Keratinocyte (primary cell): ENCODE results near the gene CDH13. TPM values are rescaled to one million over a fixed set of nuclear protein-coding genes. Genes with fewer than 3 reads are reported as not detected.

Experiments used
- DNase-seq: peaks from one replicate; pipeline ENCODE4 v3.0.0-alpha.2; 2011; ENCODE audit warnings: low read depth, missing footprints, low spot score
- FAIRE-seq: peaks from 2 replicates; lab custom pipeline; 2011; peaks lifted over from hg19 to GRCh38; lab: Jason Lieb, UNC
- H2AFZ ChIP-seq: 2 replicates; pipeline ENCODE4 v1.6.0; 2012; ENCODE audit warnings: low read length, control low read depth, inconsistent platforms; ENCODE audit not compliant: control insufficient read depth
- H3K27ac ChIP-seq: 2 replicates; pipeline ENCODE4 v1.5.1; 2011; ENCODE audit warnings: low read length; ENCODE audit not compliant: control insufficient read depth, insufficient read depth
- H3K27me3 ChIP-seq: 3 replicates; pipeline ENCODE4 v1.6.0; 2011; ENCODE audit warnings: low read length; ENCODE audit not compliant: control insufficient read depth, insufficient read depth; ENCODE audit errors: extremely low read depth
- H3K36me3 ChIP-seq, 2 experiments: 2 replicates in 1 of 2; 3 replicates in 1 of 2; pipeline ENCODE4 v1.5.1; 2011; ENCODE audit warnings: low read length in 2 of 2, mild to moderate bottlenecking in 1 of 2; ENCODE audit not compliant: control insufficient read depth in 2 of 2, insufficient read depth in 2 of 2; ENCODE audit errors: extremely low read depth in 1 of 2
- H3K4me1 ChIP-seq: 3 replicates; pipeline ENCODE4 v1.5.1; 2011; ENCODE audit warnings: low read length; ENCODE audit not compliant: control insufficient read depth, insufficient read depth; ENCODE audit errors: extremely low read depth
- H3K4me2 ChIP-seq: 3 replicates; pipeline ENCODE4 v1.6.0; 2011; ENCODE audit warnings: low read depth, low read length; ENCODE audit not compliant: control insufficient read depth, insufficient read depth; ENCODE audit errors: extremely low read depth
- H3K4me3 ChIP-seq, 3 experiments: fragments of 200-600 bp in 1 of 3; sonication (generic) in 1 of 3; 2 replicates in 2 of 3; 3 replicates in 1 of 3; pipeline ENCODE4 v1.5.1; 2011 to 2016; ENCODE audit warnings: low read length in 3 of 3, mild to moderate bottlenecking in 3 of 3, control low read depth in 2 of 3, inconsistent platforms in 1 of 3, low read depth in 1 of 3, mixed read lengths in 1 of 3, mixed run types in 1 of 3, moderate library complexity in 1 of 3; ENCODE audit not compliant: control insufficient read depth in 2 of 3, insufficient read depth in 2 of 3; ENCODE audit errors: extremely low read depth in 1 of 3
- H3K79me2 ChIP-seq: 2 replicates; pipeline ENCODE4 v1.6.0; 2012; ENCODE audit warnings: low read length; ENCODE audit not compliant: control insufficient read depth, insufficient read depth
- H3K9ac ChIP-seq: 3 replicates; pipeline ENCODE4 v1.6.0; 2011; ENCODE audit warnings: low read length; ENCODE audit not compliant: control insufficient read depth, insufficient read depth; ENCODE audit errors: extremely low read depth
- H3K9me1 ChIP-seq: 3 replicates; pipeline ENCODE4 v1.6.0; 2011; ENCODE audit warnings: low read length; ENCODE audit not compliant: control insufficient read depth, insufficient read depth; ENCODE audit errors: extremely low read depth
- H3K9me3 ChIP-seq: 2 replicates; pipeline ENCODE4 v1.5.1; 2012; ENCODE audit warnings: low read depth, low read length; ENCODE audit not compliant: control insufficient read depth
- H4K20me1 ChIP-seq: 3 replicates; pipeline ENCODE4 v1.6.0; 2011; ENCODE audit warnings: low read length; ENCODE audit not compliant: control insufficient read depth, insufficient read depth; ENCODE audit errors: extremely low read depth
- EZH2 ChIP-seq: IDR thresholded peaks from one replicate; pipeline ENCODE4 v1.6.1; 2012; ENCODE audit warnings: inconsistent platforms, mild to moderate bottlenecking, low read length, moderate library complexity
- dilution Hi-C: fragments of 300-500 bp; cut with MboI; formaldehyde crosslinking; loops from one replicate; pipeline ENCODE4 v1.7.0; 2020; ENCODE audit warnings: low sequenced_read_pairs; ENCODE audit not compliant: extremely low pct_ligation_motif_present
- polyA plus RNA-seq, 5 experiments: library from polyadenylated mRNA; depleted of rRNA in 3 of 5; stranded (reverse) in 3 of 5; stranded (forward) in 1 of 5; unstranded in 1 of 5; fragments of >200 nt; gene quantifications; 1 replicate in 1 of 5; 2 replicates in 3 of 5; 3 replicates in 1 of 5; pipeline versions ENCODE4 v1.2.1 to v1.2.3, GENCODE V29; 2011 to 2012; ENCODE audit warnings: missing spikeins in 2 of 5, low read depth in 1 of 5, low replicate concordance in 1 of 5
- TF ChIP-seq, protein P1 (sequence below), 3 experiments: IDR thresholded peaks in 1 of 3; conservative IDR thresholded peaks in 1 of 3; optimal IDR thresholded peaks in 1 of 3; 2 replicates in 2 of 3; 3 replicates in 1 of 3; pipeline versions ENCODE3 to v1.5.1; 2011; ENCODE audit warnings: low read length in 3 of 3, mild to moderate bottlenecking in 3 of 3, moderate library complexity in 2 of 3, control low read depth in 1 of 3, inconsistent platforms in 1 of 3; ENCODE audit not compliant: insufficient read depth in 2 of 3; ENCODE audit errors: extremely low read depth in 1 of 3

Gene CDH13
- polyA plus RNA-seq, 1 donor (not counting 4 experiments of a cell fraction or from before 2014, with no cell fraction given) = 111 TPM

DNA sequence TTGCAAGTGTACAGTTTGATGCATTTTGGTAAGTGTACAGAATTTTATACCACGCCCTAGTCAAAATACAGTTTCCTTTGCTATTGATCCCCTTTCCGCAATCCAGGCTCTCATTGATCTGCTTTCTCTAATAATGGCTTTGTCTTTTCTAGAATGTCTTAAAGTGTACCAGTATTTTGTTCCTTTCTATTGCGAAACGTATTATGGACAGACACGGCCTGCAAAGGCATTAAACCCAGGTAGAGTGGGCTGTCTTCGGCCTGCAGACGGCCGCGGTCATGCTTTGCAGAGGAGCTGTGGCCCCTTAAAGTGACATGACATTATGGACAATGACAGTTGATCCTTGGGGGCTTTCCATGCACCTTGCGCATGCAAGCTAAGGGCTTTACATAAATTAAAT, 1165.1 kb downstream of the CDH13 start:
- no peaks in the 10 kb centered on the region for H3K4me1 ChIP-seq
- FAIRE-seq (no peak), DNase-seq (no peak)
- TF ChIP-seq, protein P1, sequence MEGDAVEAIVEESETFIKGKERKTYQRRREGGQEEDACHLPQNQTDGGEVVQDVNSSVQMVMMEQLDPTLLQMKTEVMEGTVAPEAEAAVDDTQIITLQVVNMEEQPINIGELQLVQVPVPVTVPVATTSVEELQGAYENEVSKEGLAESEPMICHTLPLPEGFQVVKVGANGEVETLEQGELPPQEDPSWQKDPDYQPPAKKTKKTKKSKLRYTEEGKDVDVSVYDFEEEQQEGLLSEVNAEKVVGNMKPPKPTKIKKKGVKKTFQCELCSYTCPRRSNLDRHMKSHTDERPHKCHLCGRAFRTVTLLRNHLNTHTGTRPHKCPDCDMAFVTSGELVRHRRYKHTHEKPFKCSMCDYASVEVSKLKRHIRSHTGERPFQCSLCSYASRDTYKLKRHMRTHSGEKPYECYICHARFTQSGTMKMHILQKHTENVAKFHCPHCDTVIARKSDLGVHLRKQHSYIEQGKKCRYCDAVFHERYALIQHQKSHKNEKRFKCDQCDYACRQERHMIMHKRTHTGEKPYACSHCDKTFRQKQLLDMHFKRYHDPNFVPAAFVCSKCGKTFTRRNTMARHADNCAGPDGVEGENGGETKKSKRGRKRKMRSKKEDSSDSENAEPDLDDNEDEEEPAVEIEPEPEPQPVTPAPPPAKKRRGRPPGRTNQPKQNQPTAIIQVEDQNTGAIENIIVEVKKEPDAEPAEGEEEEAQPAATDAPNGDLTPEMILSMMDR (optimal IDR thresholded peaks at IDR 0.05 in 1 of 3, IDR thresholded peaks at IDR 0.05 in 1 of 3, conservative IDR thresholded peaks at IDR 0.05 in 1 of 3; ENCODE audit: extremely low read depth in 1 of 3, insufficient read depth in 2 of 3, low read length in 3 of 3) = no peak
- no peak for TF ChIP-seq EZH2
- H3K4me3 ChIP-seq = no peak overlapping the region
- H3K4me2 ChIP-seq = no peak overlapping the region
- H3K27ac ChIP-seq = no peak overlapping the region
- no peaks in the 10 kb centered on the region for H3K9me1 ChIP-seq
- dilution Hi-C loops = no loop called here
- no peaks in the 10 kb centered on the region for H4K20me1 ChIP-seq
- H2AFZ ChIP-seq = no peak overlapping the region
- no peaks in the 10 kb centered on the region for H3K9me3 ChIP-seq
- no peaks in the 10 kb centered on the region for H3K36me3 ChIP-seq
- H3K27me3 ChIP-seq = no peaks in the 10 kb centered on the region
- no peak overlapping the region for H3K9ac ChIP-seq
- H3K79me2 ChIP-seq = no peaks in the 10 kb centered on the region

- Histone ChIP-seq H3K79me2 (no peaks in the 10 kb centered on the region), H3K36me3 (no peaks in the 10 kb centered on the region), H3K4me1 (no peaks in the 10 kb centered on the region), H2AFZ (no peak overlapping the region), H3K4me3 (no peak overlapping the region), H3K4me2 (no peak overlapping the region), H3K27ac (no peak overlapping the region), H3K9ac (no peak overlapping the region), H3K27me3 (no peaks in the 10 kb centered on the region), H3K9me3 (no peaks in the 10 kb centered on the region), H3K9me1 (no peaks in the 10 kb centered on the region), H4K20me1 (no peaks in the 10 kb centered on the region)
- DNase-seq (no peak), FAIRE-seq (no peak)
- TF ChIP-seq, protein P1 (optimal IDR thresholded peaks at IDR 0.05 in 1 of 3, IDR thresholded peaks at IDR 0.05 in 1 of 3, conservative IDR thresholded peaks at IDR 0.05 in 1 of 3; ENCODE audit: extremely low read depth in 1 of 3, insufficient read depth in 2 of 3, low read length in 3 of 3) = peak in 1 of 3 experiments; percentile 8
- TF ChIP-seq EZH2 = no peak
- dilution Hi-C loops = no loop called here
These were observed 1165.6 kb downstream of the CDH13 start for GRCh38 chr16:83792391-83792790.
